GM20431 (cell line): ENCODE results near the gene SIGLEC6.

Experiments used
- in situ Hi-C: fragments of 300-500 bp; cut with MseI, MboI; formaldehyde crosslinking; loops from one replicate; pipeline ENCODE4 v1.15.0; 2020; ENCODE audit warnings: low sequenced_read_pairs; ENCODE audit not compliant: unreplicated experiment

SIGLEC6 gene

DNA sequence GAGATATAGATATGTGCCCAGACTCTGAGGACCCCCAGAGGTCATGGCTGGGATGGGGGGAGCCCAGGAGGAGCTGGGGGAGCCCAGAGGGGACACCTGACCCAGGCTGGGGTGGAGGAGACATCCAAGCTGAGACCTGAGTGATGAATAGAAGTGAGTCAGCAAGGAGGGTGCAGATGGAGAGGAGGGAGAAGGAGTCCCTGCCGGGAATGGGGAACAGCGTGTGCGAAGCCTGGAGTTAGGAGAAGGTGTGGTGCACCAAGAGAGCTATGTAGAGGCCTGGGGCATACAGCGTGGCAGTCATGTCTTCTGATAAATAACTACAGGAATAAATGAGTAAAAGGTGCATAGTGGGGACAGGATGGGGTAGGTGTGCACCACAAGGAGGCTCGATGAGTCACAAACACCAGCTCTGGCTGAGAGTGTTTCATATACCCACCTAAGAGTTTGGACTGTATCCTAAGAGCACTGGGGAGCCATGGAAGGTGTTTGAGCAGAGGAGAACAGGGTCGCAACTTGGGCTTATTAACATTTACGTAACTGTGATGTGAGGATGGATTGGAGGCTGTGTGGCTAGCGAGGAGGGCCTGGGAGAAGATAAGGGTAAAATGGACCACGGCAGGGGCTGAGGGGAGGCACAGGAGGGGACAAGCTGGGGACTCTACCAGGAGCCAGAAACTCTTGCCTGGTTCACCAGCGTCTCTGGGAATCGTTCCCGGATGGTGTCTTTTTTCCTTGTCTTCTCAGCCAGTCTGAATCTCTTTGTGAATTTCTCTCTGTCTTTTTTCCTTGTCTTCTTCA is 51.7 kb downstream of the SIGLEC6 start:
- in situ Hi-C loops, result loop anchor here (10.0 kb wide), 1 partner anchor 175 kb away; no protein-coding TSS in a partner anchor

DNA sequence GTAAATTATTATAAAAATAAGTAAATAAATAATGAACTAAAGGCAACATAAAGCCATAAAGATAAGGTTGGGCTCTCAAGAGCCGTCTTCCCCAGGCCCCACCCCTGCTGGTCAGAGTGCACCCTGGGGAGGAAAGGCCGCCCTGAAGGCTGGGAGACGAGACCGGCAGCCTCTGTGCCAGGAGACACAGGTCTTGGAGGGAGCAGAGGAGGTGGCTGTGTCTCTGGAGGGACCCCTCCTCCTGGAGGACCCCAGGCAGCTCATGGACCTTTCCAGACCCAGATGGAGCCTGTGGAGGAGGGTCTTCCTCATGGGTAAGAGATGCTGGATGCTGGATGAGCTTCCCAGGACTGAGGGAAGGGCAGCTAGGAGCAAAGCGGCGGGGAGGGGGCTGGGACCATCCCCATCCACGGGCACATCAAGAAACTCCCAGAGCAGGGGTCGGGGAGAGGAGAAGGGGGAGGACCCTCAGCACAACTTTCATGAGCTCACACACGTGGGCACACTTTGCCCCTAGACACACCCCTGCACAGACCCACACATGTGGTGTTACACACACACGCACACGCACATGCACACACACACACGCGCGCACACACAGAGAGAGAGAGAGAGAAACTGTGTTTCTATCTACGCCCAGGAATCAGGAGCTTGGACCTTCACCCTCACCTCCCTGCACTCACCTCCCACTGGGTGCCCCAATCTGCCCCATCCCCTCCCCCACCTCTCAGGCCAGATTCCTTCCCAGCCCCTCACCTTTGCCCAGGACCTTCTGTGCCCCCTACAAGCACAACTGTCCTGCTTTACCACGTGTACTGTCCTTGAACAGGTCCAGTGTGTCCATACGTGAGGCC is 52.9 kb downstream of the SIGLEC6 start, which contains the start of gene CEACAM18:
Gene CEACAM18 (plus strand): TSS at position 159 of the 854 bp plus-strand sequence.
- in situ Hi-C loops, result loop anchor here (10.0 kb wide), 1 partner anchor 176 kb away; no protein-coding TSS in a partner anchor

DNA sequence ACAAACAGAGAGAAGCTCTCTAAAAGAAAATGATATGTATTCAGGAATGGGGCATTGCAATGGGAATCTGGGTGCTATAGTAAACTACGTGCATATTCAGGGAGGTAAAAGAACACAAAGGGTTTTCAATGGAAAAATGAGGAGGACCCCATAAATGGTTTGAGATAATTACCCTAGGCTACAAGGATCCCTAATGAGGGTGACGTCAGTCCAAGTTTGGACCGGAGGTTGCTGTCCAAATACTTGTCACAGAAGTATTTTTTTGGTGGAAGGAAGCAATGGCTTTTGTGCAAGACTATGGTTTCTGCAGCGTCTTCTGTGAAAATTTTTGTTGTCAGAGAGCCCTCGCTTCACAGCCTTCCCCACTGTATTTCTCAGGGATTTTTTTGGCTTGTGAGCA is 54.1 kb downstream of the SIGLEC6 start:
- in situ Hi-C loops, result loop anchor here (10.0 kb wide), 1 partner anchor 177 kb away; no protein-coding TSS in a partner anchor

DNA sequence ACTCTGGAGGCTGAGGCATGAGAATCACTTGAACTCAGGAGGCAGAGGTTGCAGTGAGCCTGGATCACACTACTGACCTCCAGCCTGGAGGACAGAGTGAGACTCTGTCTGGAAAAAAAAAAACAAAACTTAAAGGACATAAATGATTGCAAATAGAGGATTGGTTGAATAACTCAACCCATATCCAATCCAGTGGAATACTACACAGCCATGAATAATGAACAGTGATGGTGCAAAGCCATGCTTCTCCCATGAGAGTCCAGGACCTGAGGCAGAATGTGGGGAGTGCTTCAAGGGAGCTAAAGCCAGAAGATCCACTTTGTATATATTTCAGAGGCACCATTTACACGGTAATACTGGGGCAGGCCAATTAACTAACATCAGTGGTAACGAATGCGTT is 55.3 kb downstream of the SIGLEC6 start:
- in situ Hi-C loops, result loop anchor here (10.0 kb wide), 1 partner anchor 179 kb away; no protein-coding TSS in a partner anchor

DNA sequence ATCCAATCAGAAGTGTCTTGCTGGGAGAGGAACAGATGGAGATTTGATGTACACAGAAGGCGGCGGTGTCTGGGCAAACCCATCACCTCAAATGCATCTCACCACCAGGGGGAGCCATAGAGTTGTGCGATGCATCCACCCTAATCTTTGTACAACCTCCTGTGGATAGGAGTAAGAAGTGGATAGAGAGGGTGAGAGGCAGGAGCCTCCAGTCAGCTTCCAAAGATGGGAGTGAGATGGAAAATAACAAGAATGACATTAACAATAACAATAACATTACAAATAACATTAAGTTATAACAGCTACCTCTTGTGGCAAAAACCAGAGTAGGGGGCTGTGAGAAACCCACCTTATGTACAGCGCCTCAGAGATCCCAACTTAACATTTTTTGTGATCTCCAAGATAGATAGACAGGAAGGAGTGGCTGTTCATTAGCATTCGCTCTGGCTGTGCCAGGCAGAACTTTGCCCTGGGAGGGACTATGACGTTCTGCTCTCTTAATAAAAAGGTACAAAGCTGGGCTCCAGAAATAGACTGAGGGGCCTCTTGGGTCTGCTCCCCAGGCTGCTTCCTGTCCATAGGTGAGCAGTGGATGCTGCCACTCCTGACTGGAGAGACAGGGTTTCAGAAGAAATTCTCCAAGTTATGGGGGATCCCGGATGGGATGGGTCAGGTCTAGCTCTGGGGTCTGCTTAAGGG is 58.3 kb downstream of the SIGLEC6 start:
- in situ Hi-C loops, result loop anchor here (10.0 kb wide), 1 partner anchor 182 kb away; no protein-coding TSS in a partner anchor

DNA sequence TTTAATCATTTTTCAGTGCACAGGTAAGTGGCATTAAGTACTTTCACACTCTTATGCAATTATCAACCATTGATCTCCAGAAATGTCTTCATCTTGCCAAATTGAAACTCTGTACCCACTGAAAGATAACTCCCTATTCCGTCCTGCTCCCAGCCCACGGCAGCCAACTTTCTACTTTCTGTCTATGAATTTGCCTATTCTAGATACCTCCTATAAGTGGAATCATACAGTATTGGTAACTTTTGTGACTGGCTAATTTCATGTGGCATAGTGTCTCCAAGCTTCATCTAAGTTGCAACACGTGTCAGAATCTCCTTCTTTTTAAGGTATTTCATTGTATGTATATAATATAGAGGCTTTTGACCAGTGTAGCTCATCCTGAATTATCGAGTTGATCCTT is 58.9 kb downstream of the SIGLEC6 start:
- in situ Hi-C loops, result loop anchor here (10.0 kb wide), 1 partner anchor 182 kb away; no protein-coding TSS in a partner anchor

DNA sequence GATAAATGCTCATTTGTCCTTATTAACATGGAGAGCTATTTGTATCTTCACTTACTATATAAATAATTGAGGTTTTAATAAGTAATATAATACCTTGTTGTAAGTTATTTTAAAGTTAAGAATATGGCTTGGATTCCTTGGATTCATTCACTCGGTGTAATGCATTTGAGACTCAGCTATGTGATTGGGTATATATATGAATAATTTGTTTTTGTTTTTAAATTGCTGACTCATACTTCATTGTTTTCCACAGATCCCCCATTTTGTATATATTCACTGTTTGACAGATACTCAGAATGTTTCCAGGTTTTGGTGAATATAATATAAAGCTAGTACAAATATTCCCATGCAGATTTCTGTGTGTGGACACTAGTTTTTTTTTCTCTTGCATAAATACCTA is 59.9 kb downstream of the SIGLEC6 start:
- in situ Hi-C loops, result loop anchor here (10.0 kb wide), 1 partner anchor 183 kb away; no protein-coding TSS in a partner anchor

DNA sequence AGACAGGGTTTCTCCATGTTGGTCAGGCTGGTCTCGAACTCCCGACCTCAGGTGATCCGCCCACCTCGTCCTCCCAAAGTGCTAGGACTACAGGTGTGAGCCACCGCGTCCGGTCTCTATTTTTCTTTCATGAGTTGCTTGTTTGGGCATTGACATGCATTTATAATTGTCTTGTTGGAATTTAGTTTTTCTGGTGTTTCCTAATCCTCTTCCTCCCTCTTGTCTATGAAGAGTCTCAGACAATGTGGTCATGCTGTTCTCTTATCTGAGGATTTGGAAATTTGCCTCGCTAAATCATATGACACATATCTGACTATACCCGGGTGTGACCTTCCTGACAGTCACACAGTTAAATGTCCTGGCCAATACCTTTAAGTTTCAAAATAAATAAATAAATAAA is 60.5 kb downstream of the SIGLEC6 start:
- in situ Hi-C loops, result loop anchor here (10.0 kb wide), 1 partner anchor 184 kb away; no protein-coding TSS in a partner anchor

DNA sequence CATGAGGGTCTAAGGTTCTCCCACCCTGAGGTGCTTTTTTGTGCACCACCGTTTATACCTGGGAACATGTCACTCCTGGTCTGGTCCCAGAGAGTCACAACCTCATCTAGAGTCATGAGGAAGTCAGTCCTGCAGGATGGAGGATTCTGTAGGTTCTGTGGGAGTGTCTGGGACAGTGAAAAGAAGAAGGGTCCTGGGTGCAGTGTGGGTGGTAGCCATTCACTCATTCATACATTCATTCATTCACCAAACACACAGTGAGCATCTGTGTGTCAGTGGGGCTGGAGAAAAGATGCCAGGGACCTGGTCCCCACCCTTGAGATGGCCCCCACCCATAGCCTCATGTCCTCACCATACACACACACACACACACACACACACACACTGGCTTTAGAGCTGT is 61.8 kb downstream of the SIGLEC6 start:
- in situ Hi-C loops, result loop anchor here (10.0 kb wide), 1 partner anchor 185 kb away; no protein-coding TSS in a partner anchor

DNA sequence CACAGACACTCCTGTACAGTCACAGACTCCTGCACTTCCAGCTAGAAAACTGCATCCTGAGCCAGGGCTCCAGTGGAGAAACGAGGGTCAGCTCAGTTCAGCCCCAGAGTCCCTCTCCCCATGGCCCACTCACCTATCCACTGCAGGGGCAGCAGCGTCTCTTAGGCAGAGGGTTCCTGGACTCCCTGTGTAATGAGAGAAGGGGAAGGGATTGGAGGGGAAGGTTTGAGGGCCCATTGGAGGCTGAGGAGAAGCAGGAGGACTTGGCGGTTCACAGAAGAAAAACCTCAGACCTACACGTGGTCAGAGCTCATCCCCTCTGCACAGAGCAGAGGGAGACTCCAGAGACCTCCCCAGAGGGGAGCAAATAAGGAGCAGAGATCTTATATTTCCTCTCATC is 62.3 kb downstream of the SIGLEC6 start:
- in situ Hi-C loops, result no loop called here

DNA sequence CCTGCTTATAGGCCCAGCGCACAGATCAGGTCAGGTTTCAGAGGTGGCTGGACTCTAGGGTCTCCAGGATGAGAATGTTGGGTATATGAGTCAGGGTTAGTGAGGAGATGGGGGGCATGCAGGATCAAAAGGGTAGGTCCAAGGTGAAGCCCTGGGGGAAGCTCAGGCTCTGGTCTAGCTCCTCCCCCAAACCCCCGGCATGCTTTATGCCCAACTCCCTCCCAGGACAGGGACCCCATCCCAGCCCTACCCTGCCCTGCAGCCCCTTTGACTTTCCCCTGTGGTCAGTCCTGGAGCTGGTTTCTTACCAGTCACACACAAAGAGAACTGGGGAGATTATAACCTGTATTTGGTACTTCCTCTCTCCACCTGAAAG is 62.9 kb downstream of the SIGLEC6 start:
- in situ Hi-C loops, result no loop called here

DNA sequence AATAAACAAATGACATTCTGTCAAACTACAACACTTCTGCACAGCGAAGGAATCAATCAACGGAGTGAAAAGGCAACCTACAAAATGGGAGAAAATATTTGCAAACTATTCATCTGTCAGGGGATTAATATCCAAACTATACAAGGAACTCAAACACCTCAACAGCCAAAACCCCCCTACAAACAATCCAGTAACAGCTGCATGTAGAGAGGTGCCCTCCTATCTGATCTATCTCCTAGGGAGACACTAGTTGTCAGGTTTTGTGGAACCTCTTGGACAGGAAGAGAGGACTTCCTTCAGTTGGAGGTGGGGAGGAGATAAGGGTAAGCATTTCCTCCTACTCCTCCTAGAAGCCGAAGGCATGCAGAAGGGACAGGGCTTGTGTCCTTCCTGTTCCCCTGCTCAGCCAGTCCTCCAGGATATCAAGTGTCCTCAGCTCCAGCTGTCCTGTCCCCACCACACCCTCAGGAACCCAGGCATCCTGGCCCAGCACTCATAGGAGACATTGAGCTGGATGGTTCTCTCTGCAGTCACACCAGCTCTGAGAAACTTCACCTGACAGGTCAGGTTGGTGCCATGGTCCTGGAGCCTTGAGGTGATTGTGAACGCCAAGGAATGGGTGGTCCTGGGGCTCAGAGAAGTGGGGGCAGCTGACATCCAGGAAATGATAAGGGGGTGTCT is 63.5 kb downstream of the SIGLEC6 start:
- in situ Hi-C loops, result no loop called here
